ENCODE results near the gene UVRAG.

UVRAG gene

DNA sequence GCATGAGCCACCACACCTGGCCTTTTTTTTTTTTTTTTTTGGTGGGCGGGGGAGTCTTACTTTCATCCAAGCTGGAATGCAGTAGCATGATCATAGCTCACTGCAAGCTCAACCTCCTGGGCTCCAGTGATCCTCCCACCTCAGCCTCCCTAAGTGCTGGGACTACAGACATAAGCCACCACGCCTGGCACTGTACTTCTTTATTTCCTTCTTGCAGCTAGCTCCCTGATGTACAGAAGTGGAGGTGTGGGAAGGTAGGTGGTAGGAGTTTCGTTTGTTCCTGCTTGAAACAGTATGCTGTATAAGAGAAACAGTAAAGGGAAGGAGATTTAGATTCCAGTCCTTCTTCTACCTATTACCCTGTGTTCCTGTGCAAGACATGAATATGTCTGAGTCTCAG lies 319.2 kb downstream of the UVRAG start:
- TF ChIP-seq, protein P1, sequence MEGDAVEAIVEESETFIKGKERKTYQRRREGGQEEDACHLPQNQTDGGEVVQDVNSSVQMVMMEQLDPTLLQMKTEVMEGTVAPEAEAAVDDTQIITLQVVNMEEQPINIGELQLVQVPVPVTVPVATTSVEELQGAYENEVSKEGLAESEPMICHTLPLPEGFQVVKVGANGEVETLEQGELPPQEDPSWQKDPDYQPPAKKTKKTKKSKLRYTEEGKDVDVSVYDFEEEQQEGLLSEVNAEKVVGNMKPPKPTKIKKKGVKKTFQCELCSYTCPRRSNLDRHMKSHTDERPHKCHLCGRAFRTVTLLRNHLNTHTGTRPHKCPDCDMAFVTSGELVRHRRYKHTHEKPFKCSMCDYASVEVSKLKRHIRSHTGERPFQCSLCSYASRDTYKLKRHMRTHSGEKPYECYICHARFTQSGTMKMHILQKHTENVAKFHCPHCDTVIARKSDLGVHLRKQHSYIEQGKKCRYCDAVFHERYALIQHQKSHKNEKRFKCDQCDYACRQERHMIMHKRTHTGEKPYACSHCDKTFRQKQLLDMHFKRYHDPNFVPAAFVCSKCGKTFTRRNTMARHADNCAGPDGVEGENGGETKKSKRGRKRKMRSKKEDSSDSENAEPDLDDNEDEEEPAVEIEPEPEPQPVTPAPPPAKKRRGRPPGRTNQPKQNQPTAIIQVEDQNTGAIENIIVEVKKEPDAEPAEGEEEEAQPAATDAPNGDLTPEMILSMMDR (IDR thresholded peaks at IDR 0.05) = no peak
- H3K4me3 ChIP-seq (ENCODE audit: low read depth, low read length) = no peak overlapping the region
- H3K27me3 ChIP-seq (ENCODE audit: control insufficient read depth, insufficient read depth, low read length) = no peaks in the 10 kb centered on the region
- H2AFZ ChIP-seq = no peak overlapping the region
- H3K4me2 ChIP-seq (ENCODE audit: low read length) = no peak overlapping the region
- H3K4me1 ChIP-seq = peaks cover 25% of the 10 kb centered on the region
- no peaks in the 10 kb centered on the region for H3K79me2 ChIP-seq
- no peaks in the 10 kb centered on the region for H3K9me3 ChIP-seq (ENCODE audit: control insufficient read depth, low read length)
- no peak overlapping the region for H3K9ac ChIP-seq
- no peaks in the 10 kb centered on the region for H3K36me3 ChIP-seq (ENCODE audit: control insufficient read depth, insufficient read depth, low read length)
- no peak overlapping the region for H3K27ac ChIP-seq

- Histone ChIP-seq H2AFZ (no peak overlapping the region), H3K27me3 (ENCODE audit: control insufficient read depth, insufficient read depth, low read length) (no peaks in the 10 kb centered on the region), H3K4me3 (ENCODE audit: low read depth, low read length) (no peak overlapping the region), H3K4me2 (ENCODE audit: low read length) (no peak overlapping the region), H3K79me2 (no peaks in the 10 kb centered on the region), H3K9ac (no peak overlapping the region), H3K4me1 (peaks cover 21% of the 10 kb centered on the region), H3K36me3 (ENCODE audit: control insufficient read depth, insufficient read depth, low read length) (no peaks in the 10 kb centered on the region), H3K27ac (no peak overlapping the region), H3K9me3 (ENCODE audit: control insufficient read depth, low read length) (no peaks in the 10 kb centered on the region)
- TF ChIP-seq, protein P1 (IDR thresholded peaks at IDR 0.05) = no peak
These were observed 320.5 kb downstream of the UVRAG start for GRCh38 chr11:76135491-76135890.

GRCh38 chr11:76139314-76139713 lies 324.3 kb downstream of the UVRAG start:
- Histone ChIP-seq H3K4me3 (ENCODE audit: low read depth, low read length) (no peak overlapping the region), H3K79me2 (no peaks in the 10 kb centered on the region), H3K4me1 (peaks cover 2% of the 10 kb centered on the region), H3K27ac (no peak overlapping the region), H3K36me3 (ENCODE audit: control insufficient read depth, insufficient read depth, low read length) (no peaks in the 10 kb centered on the region), H3K27me3 (ENCODE audit: control insufficient read depth, insufficient read depth, low read length) (no peaks in the 10 kb centered on the region), H3K4me2 (ENCODE audit: low read length) (no peak overlapping the region), H2AFZ (no peak overlapping the region), H3K9me3 (ENCODE audit: control insufficient read depth, low read length) (no peaks in the 10 kb centered on the region), H3K9ac (no peak overlapping the region)
- TF ChIP-seq, protein P1 (IDR thresholded peaks at IDR 0.05) = no peak

- H3K9me3 ChIP-seq (ENCODE audit: control insufficient read depth, low read length) = no peaks in the 10 kb centered on the region
- TF ChIP-seq, protein P1 (IDR thresholded peaks at IDR 0.05) = no peak
- H3K4me3 ChIP-seq (ENCODE audit: low read depth, low read length) = no peak overlapping the region
- no peaks in the 10 kb centered on the region for H3K79me2 ChIP-seq
- no peak overlapping the region for H3K27ac ChIP-seq
- H3K4me2 ChIP-seq (ENCODE audit: low read length) = no peak overlapping the region
- peaks cover 2% of the 10 kb centered on the region for H3K4me1 ChIP-seq
- no peak overlapping the region for H2AFZ ChIP-seq
- H3K9ac ChIP-seq = no peak overlapping the region
- no peaks in the 10 kb centered on the region for H3K36me3 ChIP-seq (ENCODE audit: control insufficient read depth, insufficient read depth, low read length)
- no peaks in the 10 kb centered on the region for H3K27me3 ChIP-seq (ENCODE audit: control insufficient read depth, insufficient read depth, low read length)
These were observed 326.0 kb downstream of the UVRAG start for GRCh38 chr11:76140912-76141574.

All from parathyroid adenoma (tissue), 2 donors.